C4-2B (cell line): ENCODE measurements around the gene GNAT1.

Source experiments
- ZFX ChIP-seq: fragments of 450-650 bp; IDR thresholded peaks from 2 replicates; pipeline ENCODE4 v1.6.1; 2017
- TF ChIP-seq, protein P1 (sequence below): fragments of 450-650 bp; conservative IDR thresholded peaks from 2 replicates; pipeline ENCODE4 v1.5.1; 2017; ENCODE audit warnings: mild to moderate bottlenecking

DNA sequence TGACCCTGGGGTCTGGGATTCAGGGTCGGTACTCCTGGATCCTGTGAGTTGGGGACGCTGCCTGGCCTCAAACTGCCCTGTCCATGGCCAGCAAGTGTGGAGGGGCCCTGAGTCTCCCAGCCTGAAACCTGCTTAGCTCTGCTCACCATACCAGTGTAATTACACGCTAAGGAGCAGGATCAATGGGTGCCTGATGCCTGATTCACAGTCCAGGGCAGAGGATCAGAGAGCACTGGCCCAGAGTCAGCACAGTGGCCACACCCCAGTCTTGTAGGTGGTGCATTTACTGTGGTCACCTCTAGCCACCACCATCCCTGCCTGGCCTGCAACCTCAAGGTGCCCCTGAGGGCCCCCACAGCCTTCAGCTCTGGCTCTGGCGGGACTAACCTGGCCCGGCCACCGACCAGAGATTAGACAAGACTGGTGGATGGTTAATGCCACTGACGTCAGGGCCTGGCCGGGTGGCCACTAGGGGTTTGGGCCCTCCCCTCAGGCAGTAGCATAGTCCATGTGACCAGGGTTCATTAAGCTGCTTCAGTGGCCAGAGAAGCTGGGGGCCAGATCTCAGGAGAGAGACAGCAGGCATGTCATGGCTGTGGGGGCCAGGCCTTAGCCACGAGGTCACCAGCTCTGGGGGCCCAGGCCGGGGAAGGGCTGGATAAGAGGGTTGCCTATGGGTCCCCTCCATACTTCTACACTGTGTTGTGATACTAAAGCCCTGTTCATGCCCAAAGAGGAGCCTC is 10.3 kb downstream of the GNAT1 start:
- TF ChIP-seq, protein P1, sequence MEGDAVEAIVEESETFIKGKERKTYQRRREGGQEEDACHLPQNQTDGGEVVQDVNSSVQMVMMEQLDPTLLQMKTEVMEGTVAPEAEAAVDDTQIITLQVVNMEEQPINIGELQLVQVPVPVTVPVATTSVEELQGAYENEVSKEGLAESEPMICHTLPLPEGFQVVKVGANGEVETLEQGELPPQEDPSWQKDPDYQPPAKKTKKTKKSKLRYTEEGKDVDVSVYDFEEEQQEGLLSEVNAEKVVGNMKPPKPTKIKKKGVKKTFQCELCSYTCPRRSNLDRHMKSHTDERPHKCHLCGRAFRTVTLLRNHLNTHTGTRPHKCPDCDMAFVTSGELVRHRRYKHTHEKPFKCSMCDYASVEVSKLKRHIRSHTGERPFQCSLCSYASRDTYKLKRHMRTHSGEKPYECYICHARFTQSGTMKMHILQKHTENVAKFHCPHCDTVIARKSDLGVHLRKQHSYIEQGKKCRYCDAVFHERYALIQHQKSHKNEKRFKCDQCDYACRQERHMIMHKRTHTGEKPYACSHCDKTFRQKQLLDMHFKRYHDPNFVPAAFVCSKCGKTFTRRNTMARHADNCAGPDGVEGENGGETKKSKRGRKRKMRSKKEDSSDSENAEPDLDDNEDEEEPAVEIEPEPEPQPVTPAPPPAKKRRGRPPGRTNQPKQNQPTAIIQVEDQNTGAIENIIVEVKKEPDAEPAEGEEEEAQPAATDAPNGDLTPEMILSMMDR = no peak
- TF ChIP-seq ZFX = no peak
